Body of pancreas (tissue), 4 donors: ENCODE measurements around the gene KLK15. TPM values are rescaled to one million over a fixed set of nuclear protein-coding genes. Genes with fewer than 3 reads are reported as not detected.

Source experiments
- ATAC-seq: fragments of 150-250 bp; one replicate; pipeline ENCODE4 v1.9.1; 2016
- DNase-seq, 4 donors: peaks; one replicate each; pipeline ENCODE4 v3.0.0-alpha.2; 2019
- H3K27ac ChIP-seq, 4 donors: fragments of 200-600 bp; sonication (generic); 1 replicate in 3 of 4; 2 replicates in 1 of 4; pipeline versions ENCODE4 v1.5.1 to v1.6.1; 2016 to 2019; ENCODE audit warnings: mild to moderate bottlenecking in 1 of 4, mixed read lengths in 1 of 4, moderate library complexity in 1 of 4
- H3K27me3 ChIP-seq, 2 donors: fragments of 200-600 bp; sonication (generic); one replicate each; pipeline ENCODE4 v1.6.0; 2016; ENCODE audit warnings: mild to moderate bottlenecking in 1 of 2
- H3K36me3 ChIP-seq, 2 donors: fragments of 200-600 bp; sonication (generic); replicated peaks in 1 of 2; 2 replicates each; pipeline ENCODE4 v1.5.1; 2016; ENCODE audit warnings: low read depth in 2 of 2; ENCODE audit not compliant: insufficient read depth in 1 of 2
- H3K4me1 ChIP-seq: fragments of 200-600 bp; sonication (generic); one replicate; pipeline ENCODE4 v1.6.0; 2016
- H3K4me3 ChIP-seq, 2 donors: fragments of 200-600 bp; sonication (generic); 1 replicate in 1 of 2; 2 replicates in 1 of 2; pipeline ENCODE4 v1.5.1; 2016 to 2019
- H3K9me3 ChIP-seq, 3 donors: fragments of 200-600 bp; sonication (generic); 1 replicate in 2 of 3; 2 replicates in 1 of 3; pipeline ENCODE4 v1.5.1; 2016
- POLR2A ChIP-seq, 3 donors: fragments of 450-650 bp; IDR thresholded peaks; one replicate each; pipeline ENCODE4 v1.6.1; 2016; ENCODE audit warnings: antibody characterized with exemption in 3 of 3, mild to moderate bottlenecking in 2 of 3
- WGBS, 2 donors: methylation state at CpG; one replicate each; pipeline ENCODE4 v1.1.5; 2017; 5-methylcytosine and 5-hydroxymethylcytosine counted together
- intact Hi-C: fragments of 100-400 bp; cut with DNase I; formaldehyde crosslinking; loops from one replicate; pipeline ENCODE4 v1.15.1; 2023
- total RNA-seq, 2 donors: library from RNA; depleted of rRNA; stranded (reverse); fragments of >200 nt; gene quantifications; one replicate each; pipeline ENCODE4 v1.1.0, GENCODE V29; 2016
- TF ChIP-seq, protein P1 (sequence below), 7 experiments: fragments of 450-650 bp in 4 of 7; fragments of 200-600 bp in 3 of 7; sonication (generic) in 3 of 7; IDR thresholded peaks; one replicate each; pipeline ENCODE4 v1.5.1; 2016 to 2019; ENCODE audit warnings: antibody characterized with exemption in 7 of 7

KLK15 gene
- total RNA-seq, 2 donors from 2014 or later: not detected

DNA sequence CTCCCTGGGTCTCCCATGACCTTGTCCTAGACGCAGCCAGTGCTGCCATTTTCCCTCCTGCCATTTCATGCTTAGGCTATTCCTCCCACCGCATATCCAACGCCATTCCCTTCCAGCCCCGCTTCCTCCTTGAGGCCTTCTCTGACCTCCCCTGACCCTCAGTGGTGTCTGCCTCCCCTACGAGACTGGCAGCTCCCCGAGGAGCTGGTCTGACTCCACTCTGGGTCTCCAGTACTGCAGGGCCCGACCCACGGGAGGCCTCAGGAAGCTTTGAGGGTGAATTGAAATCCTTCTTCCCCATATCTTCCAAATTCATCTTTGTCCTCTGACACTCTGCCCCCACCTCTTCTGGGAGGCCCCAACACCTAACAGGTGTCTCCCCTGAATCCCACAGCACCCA is 708 bp downstream of the KLK15 start:
- DNase-seq (no peak), ATAC-seq (no peak)
- H3K9me3 ChIP-seq: no peaks in the 10 kb centered on the region
- TF ChIP-seq, protein P1, sequence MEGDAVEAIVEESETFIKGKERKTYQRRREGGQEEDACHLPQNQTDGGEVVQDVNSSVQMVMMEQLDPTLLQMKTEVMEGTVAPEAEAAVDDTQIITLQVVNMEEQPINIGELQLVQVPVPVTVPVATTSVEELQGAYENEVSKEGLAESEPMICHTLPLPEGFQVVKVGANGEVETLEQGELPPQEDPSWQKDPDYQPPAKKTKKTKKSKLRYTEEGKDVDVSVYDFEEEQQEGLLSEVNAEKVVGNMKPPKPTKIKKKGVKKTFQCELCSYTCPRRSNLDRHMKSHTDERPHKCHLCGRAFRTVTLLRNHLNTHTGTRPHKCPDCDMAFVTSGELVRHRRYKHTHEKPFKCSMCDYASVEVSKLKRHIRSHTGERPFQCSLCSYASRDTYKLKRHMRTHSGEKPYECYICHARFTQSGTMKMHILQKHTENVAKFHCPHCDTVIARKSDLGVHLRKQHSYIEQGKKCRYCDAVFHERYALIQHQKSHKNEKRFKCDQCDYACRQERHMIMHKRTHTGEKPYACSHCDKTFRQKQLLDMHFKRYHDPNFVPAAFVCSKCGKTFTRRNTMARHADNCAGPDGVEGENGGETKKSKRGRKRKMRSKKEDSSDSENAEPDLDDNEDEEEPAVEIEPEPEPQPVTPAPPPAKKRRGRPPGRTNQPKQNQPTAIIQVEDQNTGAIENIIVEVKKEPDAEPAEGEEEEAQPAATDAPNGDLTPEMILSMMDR (IDR thresholded peaks at IDR 0.05): no peak
- TF ChIP-seq POLR2A (IDR thresholded peaks at IDR 0.05): no peak
- no peak overlapping the region for H3K4me3 ChIP-seq
- H3K4me1 ChIP-seq: peaks cover 14% of the 10 kb centered on the region
- 90 to 91% methylated on average over 8 of the region's 8 CpGs for WGBS, 2 donors
- intact Hi-C loops: no loop called here
- no peaks in the 10 kb centered on the region for H3K27me3 ChIP-seq
- H3K27ac ChIP-seq: no peak overlapping the region
- no peaks in the 10 kb centered on the region for H3K36me3 ChIP-seq

DNA sequence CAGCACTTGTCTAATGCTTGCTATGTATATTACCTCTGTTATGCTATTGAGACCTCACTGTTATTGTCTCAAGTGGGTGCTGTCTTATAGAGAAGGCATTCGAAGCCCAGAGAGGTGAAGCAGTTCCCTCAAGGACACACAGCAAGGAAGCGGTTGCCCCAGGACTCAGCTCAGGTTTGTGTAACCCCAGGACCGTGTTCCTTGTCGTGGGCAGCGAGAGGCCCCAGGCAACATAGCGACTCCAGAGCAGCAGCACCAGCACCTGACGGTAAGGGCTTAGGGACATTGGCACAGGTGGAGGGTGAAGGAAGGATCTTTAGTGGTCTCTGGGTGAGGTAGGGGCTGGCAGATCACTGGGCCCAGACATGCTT is 2.4 kb downstream of the KLK15 start:
- no peaks in the 10 kb centered on the region for H3K27me3 ChIP-seq
- H3K4me1 ChIP-seq: peaks cover 9% of the 10 kb centered on the region
- no peak for DNase-seq
- no peaks in the 10 kb centered on the region for H3K9me3 ChIP-seq
- intact Hi-C loops: no loop called here
- H3K27ac ChIP-seq: no peak overlapping the region
- H3K4me3 ChIP-seq: no peak overlapping the region
- ATAC-seq: no peak
- 79 to 100% methylated on average over 1 to 7 of the region's 7 CpGs for WGBS, 2 donors
- TF ChIP-seq, protein P1 (IDR thresholded peaks at IDR 0.05): no peak
- TF ChIP-seq POLR2A (IDR thresholded peaks at IDR 0.05): no peak
- no peaks in the 10 kb centered on the region for H3K36me3 ChIP-seq

DNA sequence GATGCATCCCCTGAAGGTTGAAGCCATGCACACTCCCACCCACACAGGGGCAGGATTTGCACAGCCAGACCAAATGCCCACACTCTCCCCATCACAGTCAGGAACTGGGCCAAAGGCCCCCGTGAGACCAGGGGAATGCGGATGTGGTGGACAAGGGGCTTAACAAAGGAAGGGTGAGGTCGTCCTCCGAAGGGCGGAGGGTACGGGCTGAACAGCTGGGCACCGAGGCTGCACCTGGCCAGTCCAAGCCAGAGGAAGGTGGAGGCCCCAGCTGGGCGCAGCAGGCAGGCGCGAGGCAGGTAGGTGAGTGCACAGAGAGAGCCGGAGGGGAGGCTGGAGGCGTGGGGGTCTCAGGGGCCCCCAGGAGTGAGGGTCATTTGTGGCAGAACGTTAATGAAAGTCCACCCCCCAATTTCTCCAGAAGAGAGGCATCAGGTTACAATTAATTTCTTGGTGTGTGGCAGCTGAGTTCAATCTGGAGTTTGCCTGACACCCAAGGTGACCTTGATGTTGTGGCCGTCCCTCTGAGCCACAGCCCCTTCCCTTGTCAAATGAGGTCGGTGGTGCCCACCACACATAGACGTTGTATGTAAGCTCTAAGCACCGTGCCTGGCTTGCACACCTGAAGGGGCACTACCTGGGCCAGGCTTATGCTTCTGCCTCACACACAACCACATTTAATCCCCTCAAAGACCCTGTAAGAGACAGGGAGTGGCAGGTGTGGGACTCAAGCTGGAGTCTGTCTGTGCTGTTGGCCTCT is 2.9 kb downstream of the KLK15 start:
- Histone ChIP-seq H3K27ac (no peak overlapping the region), H3K9me3 (no peaks in the 10 kb centered on the region), H3K36me3 (no peaks in the 10 kb centered on the region), H3K27me3 (no peaks in the 10 kb centered on the region), H3K4me3 (no peak overlapping the region), H3K4me1 (peaks cover 9% of the 10 kb centered on the region)
- ATAC-seq: no peak
- no peak for DNase-seq
- intact Hi-C loops: no loop called here
- 53 to 72% methylated on average over 11 to 17 of the region's 17 CpGs for WGBS, 2 donors
- TF ChIP-seq, protein P1 (IDR thresholded peaks at IDR 0.05): no peak
- TF ChIP-seq POLR2A (IDR thresholded peaks at IDR 0.05): no peak

DNA sequence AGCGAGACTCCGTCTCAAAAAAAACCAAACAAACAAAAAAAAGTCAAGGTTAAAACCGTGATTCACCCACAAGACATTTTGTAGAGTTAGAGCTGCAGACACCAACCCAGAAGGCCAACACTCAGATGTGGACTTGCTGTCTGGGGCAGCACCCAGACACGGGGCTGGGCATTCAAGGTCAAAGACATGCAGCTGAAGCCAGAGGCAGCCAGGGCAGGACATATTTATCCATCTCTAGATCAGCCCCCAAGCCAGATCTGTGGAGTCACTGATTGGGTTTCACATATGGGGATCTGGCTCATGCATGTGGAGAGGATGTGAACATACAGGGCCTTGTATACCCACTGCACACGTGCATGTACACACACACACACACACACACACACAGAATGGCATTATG is 3.6 kb downstream of the KLK15 start:
- H3K27ac ChIP-seq: no peak overlapping the region
- peaks cover 9% of the 10 kb centered on the region for H3K4me1 ChIP-seq
- intact Hi-C loops: no loop called here
- DNase-seq (no peak), ATAC-seq (no peak)
- H3K4me3 ChIP-seq: no peak overlapping the region
- TF ChIP-seq, protein P1 (IDR thresholded peaks at IDR 0.05): no peak
- WGBS, 2 donors: 45 to 53% methylated on average over 4 to 5 of the region's 5 CpGs
- no peaks in the 10 kb centered on the region for H3K27me3 ChIP-seq
- no peaks in the 10 kb centered on the region for H3K36me3 ChIP-seq
- H3K9me3 ChIP-seq: no peaks in the 10 kb centered on the region

DNA sequence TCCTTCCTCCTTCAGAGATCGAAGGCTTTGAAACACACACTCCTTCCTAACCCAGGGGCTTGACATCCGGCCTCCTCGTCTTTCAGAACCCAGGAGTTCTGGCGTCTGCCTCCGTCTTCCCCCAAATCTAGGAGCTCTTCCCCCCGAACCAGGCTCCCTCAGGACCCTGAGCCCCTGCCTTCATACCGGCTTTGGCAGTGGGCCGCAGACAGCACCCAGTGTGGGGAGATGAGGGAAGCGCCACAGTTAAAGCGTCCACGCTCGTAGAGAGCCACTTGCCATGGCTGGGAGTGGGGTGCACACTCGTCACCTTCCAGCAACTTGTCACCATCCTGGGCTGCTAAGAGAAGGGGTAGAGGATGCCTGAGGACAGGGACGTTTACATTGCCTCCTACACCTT is 5.9 kb downstream of the KLK15 start:
- Histone ChIP-seq H3K27ac (no peak overlapping the region), H3K4me3 (no peak overlapping the region), H3K9me3 (no peaks in the 10 kb centered on the region), H3K4me1 (peaks cover 31% of the 10 kb centered on the region), H3K27me3 (no peaks in the 10 kb centered on the region), H3K36me3 (no peaks in the 10 kb centered on the region)
- DNase-seq: no peak
- 81 to 86% methylated on average over 14 of the region's 14 CpGs for whole genome bisulfite sequencing, 2 donors
- ATAC-seq: no peak
- intact Hi-C loops: no loop called here
- TF ChIP-seq, protein P1 (IDR thresholded peaks at IDR 0.05): no peak
- no peak for TF ChIP-seq POLR2A (IDR thresholded peaks at IDR 0.05)
